ENCODE measurements around the gene LAMB4.

DNA sequence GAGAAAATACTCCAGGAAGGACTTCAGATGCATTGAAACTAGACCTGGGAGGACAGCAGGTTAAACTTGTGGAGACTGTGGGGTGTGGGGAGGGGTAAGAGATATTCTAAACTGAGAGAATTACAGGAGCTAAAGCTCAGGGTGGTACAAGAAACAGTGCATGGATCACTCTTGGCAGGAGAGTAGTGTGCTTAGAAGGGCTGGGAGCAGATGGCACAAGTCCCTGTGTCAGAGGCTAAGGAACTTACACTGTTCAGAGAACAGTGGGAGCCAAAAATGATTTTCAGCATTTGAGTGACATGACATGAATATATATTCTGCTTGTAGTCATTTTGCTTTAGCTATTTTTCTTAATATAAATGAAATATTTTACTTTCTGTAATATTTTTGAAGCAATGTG, 91.2 kb downstream of the LAMB4 start:
- TF ChIP-seq CTCF (IDR thresholded peaks at IDR 0.05) = no peak
- no peak for TF ChIP-seq EP300 (IDR thresholded peaks at IDR 0.05)
- no peak for TF ChIP-seq POLR2AphosphoS5 (IDR thresholded peaks at IDR 0.05)
- no peak for TF ChIP-seq POLR2A (IDR thresholded peaks at IDR 0.05; ENCODE audit: low read depth)

All from esophagus muscularis mucosa (tissue), 4 donors.